WI38 (cell line): ENCODE data around the gene RYR1.

Experiments used
- H3K4me3 ChIP-seq: 2 replicates; pipeline ENCODE4 v1.5.1; 2011; ENCODE audit warnings: low read depth, mild to moderate bottlenecking, control low read depth, low read length
- TF ChIP-seq, protein P1 (sequence below): IDR thresholded peaks from 2 replicates; pipeline ENCODE4 v1.5.1; 2012; ENCODE audit warnings: low read depth, mild to moderate bottlenecking, control low read depth, low read length

RYR1 gene

DNA sequence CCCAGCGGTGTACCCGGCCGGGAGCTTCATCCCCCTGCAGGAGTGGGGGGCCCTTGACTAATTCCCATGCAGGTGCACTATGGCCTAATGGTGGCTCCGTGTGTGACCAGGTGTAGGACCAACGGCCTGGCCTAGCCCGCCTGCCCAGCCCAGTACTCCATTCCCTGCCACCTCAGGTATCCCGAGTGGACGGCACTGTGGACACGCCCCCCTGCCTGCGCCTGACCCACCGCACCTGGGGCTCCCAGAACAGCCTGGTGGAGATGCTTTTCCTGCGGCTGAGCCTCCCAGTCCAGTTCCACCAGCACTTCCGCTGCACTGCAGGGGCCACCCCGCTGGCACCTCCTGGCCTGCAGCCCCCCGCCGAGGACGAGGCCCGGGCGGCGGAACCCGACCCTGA lies 39.7 kb downstream of the RYR1 start:
- H3K4me3 ChIP-seq, result no peak overlapping the region
- TF ChIP-seq, protein P1, sequence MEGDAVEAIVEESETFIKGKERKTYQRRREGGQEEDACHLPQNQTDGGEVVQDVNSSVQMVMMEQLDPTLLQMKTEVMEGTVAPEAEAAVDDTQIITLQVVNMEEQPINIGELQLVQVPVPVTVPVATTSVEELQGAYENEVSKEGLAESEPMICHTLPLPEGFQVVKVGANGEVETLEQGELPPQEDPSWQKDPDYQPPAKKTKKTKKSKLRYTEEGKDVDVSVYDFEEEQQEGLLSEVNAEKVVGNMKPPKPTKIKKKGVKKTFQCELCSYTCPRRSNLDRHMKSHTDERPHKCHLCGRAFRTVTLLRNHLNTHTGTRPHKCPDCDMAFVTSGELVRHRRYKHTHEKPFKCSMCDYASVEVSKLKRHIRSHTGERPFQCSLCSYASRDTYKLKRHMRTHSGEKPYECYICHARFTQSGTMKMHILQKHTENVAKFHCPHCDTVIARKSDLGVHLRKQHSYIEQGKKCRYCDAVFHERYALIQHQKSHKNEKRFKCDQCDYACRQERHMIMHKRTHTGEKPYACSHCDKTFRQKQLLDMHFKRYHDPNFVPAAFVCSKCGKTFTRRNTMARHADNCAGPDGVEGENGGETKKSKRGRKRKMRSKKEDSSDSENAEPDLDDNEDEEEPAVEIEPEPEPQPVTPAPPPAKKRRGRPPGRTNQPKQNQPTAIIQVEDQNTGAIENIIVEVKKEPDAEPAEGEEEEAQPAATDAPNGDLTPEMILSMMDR, result no peak

DNA sequence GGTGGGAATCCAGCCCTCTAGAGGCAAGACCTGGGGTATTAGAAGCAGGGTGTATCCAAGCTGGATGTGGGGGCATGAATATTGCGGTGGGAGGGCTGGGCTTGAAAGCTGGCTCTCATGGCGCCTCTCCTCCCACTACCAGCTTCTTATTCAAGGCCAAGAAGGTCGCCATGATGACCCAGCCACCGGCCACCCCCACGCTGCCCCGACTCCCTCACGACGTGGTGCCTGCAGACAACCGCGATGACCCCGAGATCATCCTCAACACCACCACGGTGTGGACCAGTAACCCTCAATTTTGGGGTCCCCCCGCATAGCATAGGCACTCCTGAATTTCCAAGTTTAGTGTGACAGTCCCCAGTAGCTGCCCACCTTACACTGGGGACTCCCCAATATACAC lies 41.7 kb downstream of the RYR1 start:
- H3K4me3 ChIP-seq, result no peak overlapping the region
- TF ChIP-seq, protein P1, result no peak

DNA sequence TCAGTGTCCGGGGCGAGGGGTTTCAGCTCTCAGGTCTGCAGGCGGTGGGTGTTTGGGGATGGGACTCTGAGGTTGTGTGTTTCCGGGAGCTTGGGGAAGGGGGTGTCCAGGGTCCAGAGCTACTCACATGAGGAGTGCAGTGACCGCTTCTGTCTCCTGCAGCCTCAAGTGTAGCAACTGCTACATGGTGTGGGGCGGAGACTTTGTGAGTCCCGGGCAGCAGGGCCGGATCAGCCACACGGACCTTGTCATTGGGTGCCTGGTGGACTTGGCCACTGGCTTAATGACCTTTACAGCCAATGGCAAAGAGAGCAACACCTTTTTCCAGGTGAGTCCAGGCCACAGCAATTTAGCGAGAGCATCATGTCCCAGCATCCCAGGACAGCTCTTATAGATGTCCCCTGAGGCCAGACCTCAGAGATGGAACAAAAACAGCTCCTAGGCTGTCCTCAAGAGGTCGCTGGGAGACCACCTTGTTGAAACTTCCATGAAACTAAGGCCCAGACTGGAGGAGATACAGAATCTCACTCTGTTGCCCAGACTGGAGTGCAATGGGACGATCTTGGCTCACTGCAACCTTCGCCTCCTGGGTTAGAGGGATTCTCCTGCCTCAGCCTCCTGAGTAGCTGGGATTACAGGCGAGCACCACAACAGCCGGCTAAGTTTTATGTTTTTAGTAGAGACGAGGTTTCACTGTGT lies 44.9 kb downstream of the RYR1 start:
- TF ChIP-seq, protein P1, result no peak
- no peak overlapping the region for H3K4me3 ChIP-seq

DNA sequence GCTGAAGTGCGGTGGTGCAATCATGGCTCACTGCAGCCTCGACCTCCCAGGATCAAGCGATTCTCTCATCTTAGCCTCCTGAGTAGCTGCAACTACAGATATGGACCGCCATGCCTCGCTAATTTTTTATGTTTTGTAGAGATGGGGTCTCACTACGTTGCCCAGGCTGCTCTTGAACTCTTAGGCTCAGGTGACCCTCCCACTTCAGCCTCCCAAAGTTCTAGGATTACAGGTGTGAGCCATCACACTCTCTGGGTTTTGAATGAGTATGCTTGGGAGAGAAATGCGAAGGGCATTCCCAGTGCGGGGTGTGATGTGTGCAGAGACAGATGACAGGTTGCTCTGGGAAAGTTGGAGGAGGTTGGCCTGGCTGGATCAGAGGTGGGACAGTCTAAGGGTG lies 49.0 kb downstream of the RYR1 start:
- no peak overlapping the region for H3K4me3 ChIP-seq
- TF ChIP-seq, protein P1, result no peak

DNA sequence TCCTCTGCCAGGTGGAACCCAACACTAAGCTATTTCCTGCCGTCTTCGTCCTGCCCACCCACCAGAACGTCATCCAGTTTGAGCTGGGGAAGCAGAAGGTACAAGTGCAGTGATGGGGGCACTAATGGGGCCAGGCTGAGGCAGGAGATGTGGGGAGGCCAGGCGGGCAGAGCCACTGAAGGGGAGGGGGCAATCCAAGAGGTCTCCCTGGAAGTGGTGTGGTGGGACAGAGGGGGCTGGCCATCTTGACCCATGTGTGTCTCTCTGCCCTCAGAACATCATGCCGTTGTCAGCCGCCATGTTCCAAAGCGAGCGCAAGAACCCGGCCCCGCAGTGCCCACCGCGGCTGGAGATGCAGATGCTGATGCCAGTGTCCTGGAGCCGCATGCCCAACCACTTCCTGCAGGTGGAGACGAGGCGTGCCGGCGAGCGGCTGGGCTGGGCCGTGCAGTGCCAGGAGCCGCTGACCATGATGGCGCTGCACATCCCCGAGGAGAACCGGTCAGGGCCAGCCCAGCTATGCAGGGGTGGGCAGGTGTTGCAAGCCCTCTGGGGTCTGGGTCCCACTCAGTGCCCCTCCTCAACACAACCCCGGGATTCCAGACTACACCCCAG lies 49.6 kb downstream of the RYR1 start:
- no peak overlapping the region for H3K4me3 ChIP-seq
- TF ChIP-seq, protein P1, result no peak

DNA sequence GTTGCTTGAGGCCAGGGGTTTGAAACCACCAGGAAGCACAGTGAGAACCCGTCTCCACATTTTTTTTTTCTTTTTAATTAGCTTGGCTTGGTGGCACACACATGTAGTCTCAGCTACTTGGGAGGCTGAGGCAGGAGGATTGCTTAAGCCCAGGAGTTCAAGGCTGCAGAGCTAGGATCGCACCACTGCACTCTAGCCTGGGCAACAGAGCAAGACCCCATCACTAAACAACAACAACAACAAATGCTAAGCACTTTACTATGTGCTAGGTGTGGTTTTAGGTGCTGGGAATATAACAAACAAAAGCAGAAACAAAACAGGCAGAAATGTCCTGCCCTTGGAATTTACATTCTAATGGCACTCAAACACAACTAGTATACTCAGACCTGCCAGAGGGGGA lies 51.3 kb downstream of the RYR1 start:
- H3K4me3 ChIP-seq, result no peak overlapping the region
- TF ChIP-seq, protein P1, result no peak

DNA sequence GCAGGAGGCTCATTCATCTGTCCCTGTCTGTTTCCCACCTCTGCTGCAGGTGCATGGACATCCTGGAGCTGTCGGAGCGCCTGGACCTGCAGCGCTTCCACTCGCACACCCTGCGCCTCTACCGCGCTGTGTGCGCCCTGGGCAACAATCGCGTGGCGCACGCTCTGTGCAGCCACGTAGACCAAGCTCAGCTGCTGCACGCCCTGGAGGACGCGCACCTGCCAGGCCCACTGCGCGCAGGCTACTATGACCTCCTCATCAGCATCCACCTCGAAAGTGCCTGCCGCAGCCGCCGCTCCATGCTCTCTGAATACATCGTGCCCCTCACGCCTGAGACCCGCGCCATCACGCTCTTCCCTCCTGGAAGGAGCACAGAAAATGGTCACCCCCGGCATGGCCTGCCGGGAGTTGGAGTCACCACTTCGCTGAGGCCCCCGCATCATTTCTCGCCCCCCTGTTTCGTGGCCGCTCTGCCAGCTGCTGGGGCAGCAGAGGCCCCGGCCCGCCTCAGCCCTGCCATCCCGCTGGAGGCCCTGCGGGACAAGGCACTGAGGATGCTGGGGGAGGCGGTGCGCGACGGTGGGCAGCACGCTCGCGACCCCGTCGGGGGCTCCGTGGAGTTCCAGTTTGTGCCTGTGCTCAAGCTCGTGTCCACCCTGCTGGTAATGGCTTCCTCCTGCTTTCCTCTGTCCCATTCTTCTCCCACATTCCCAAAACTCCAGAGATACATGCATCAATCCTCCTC lies 52.2 kb downstream of the RYR1 start:
- TF ChIP-seq, protein P1, result no peak
- no peak overlapping the region for H3K4me3 ChIP-seq
